GM19240 (cell line): Measurements from ENCODE around the gene TMEM232.

Experiments used
- DNase-seq: peaks from one replicate; pipeline ENCODE4 v3.0.0; 2011; ENCODE audit warnings: low spot score; ENCODE audit not compliant: insufficient read length

TMEM232 gene

GRCh38 chr5:110402562-110402961 is 323.9 kb downstream of the TMEM232 start:
- no peak for DNase-seq

DNA sequence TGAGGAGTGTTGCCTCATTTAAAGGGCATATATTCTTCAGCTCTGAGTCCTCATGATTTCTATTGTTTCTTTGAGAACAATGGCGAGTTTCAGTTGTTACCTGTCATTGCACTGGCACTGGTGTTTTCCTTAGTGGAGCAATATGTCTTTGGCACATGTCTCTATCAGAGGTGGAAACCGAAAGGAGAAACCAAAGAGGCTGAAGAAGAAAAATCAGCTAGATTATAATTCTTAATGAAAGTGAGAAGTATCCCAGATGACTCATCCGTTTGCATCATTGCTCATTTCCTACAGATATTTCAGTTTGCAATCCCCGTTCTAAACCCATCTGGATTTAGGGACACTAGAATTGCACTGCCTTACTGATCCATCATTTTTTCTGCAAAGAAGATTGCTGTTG is 324.6 kb downstream of the TMEM232 start:
- no peak for DNase-seq

DNA sequence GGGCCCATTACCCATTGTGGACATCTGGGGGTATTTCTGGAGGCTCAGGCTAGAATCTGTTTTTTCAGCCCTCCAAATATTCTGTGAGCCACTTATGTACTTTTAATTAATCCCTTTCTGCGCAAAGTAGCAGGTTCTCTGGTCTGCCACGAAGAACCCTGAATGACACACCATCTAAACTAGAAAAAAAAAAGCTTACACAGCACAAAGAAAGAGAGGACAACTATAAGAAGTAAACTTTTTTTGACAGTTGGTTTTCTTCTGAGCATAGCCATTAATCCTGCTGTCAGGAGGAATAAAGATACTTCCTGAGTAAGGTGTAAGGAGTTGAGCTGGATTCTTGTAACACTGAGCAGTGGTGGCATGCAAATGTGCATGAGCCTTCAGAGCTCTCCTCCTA is 327.5 kb downstream of the TMEM232 start:
- DNase-seq: no peak

DNA sequence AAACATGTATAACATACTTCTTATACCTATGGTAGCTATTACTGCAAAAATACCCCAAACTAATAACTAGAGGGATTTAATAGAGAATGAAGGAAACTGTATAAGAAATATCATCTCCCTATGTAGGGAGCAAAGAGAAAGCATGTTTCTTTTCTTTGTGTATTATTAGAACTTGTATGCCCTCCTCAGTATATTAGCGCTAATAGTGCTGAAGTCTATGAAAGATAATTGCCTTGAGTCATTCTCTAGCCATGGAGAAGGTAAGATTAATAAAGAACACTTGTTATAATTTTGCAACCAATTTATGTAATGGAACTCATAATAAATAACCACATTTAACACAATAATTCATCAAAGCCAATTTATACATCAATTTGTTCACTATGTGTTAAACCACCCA is 329.2 kb downstream of the TMEM232 start:
- DNase-seq: no peak

GRCh38 chr5:110386782-110387181 is 339.7 kb downstream of the TMEM232 start:
- no peak for DNase-seq

- DNase-seq: no peak
Observed at GRCh38 chr5:110383231-110383630, 343.2 kb downstream of the TMEM232 start.

GRCh38 chr5:110377943-110378342 is 348.5 kb downstream of the TMEM232 start:
- DNase-seq: no peak

GRCh38 chr5:110377361-110377760 is 349.1 kb downstream of the TMEM232 start:
- no peak for DNase-seq

- DNase-seq: no peak
Observed at GRCh38 chr5:110376281-110376951, 350.1 kb downstream of the TMEM232 start.

- DNase-seq: no peak
Observed at GRCh38 chr5:110371725-110372041, 354.8 kb downstream of the TMEM232 start.

GRCh38 chr5:110371011-110371724 is 355.3 kb downstream of the TMEM232 start:
- DNase-seq: no peak
